HTERT RPE-1 (cell line): Measurements from ENCODE around the gene IRF1.

Source experiments
- in situ Hi-C: fragments of 300-500 bp; cut with MboI; formaldehyde crosslinking; loops from 4 replicates; pipeline ENCODE4 v1.14.3; 2020; ENCODE audit warnings: low sequenced_read_pairs

IRF1 gene

DNA sequence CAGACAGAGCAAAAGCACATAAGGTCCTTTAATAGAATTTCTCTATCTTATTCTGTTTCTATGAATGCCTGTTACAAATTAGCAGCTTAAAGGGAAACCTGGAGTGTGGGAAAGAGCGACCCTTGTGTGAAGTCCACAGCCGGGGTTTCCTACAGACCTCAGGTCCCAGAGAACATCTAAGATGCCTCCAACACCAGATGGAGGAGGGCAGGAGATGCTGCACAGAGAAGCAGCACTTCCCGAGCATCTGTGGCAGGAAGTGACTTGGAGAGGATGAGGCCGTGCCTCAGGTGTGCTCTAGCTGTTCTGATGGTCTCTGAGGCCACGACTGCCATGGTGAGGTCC is 26.8 kb downstream of the IRF1 start:
- in situ Hi-C loops, result no loop called here

DNA sequence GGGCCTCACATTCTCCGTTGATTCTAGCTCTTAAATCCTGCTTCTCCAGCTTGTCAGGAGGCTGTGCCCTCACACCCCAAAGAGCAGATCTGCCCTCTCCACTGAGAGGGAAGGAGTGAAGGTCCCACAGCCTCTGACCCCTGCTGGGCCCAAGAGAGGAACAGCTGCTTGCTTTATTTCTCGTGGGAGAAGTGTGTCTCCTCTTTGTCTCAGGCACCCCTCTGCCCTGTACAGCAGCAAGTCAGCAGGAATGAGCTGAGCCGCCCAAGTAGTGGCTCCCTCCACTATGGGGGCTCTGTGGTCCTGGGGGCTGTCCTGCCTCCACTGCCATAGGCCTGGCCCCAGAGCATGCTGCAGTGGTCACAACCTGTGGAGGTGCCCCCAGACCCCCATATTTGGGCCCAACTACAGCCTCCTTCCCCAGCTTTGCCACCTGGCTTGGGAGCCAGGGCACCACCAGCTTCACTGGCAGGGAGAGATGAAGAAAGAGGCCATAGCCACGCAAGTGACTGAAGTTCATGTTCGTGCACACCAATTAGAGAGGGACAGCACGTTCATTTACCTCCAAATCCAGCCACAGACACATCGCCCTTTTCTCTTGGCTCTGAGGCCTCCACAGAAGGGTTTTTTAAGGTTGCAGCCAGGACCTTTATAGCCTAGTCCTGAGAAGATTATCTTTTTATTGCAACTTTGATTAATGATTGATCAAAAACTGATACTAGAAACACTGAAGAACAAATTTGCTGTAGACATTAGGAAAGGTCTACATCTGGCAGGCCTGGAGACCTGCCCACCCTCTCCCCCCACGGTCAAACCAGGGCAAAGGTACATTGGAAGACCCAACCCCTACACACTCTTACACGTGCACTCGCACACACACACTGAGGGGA is 27.5 kb downstream of the IRF1 start:
- in situ Hi-C loops, result no loop called here

DNA sequence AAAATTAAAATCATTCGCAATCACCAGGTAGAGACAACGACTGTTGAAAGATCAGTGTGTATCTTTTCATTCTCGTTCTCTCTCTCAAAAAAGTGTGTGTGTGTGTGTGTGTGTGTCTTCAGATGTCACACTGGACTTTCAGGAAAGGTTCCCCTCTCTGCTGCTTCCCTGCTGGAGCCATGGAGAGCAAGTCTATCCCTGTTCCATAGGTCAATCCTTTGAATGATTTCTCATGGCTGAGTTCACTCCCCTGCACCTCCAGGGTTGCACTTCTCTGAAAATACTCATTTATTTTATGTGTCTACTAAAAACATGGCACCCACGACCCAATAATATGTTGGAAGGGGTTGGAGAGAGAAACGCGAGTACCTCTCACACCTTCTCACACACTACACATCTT is 28.2 kb downstream of the IRF1 start:
- in situ Hi-C loops, result no loop called here

DNA sequence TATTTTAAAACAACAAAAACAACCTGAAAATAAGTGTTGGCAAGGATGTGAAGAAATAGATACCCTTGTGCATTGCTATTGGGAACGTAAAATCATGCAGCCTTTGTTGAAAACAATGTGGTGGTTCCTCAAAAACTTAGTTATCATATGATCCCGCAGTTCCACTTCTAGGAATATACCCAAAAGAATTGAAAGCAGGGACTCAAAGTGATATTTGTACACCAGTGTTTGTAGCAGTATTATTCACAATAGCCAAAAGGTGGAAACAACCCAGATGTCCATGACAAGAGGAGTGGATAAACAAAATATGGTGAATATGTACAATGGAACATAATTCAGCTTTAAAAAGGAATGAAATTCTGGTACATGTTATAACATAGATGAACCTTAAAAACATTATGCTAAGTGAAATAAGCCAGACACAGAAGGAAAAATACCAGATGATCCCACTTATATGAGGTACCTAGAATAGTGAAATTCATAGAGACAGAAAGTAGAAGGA is 29.0 kb downstream of the IRF1 start:
- in situ Hi-C loops, result no loop called here

DNA sequence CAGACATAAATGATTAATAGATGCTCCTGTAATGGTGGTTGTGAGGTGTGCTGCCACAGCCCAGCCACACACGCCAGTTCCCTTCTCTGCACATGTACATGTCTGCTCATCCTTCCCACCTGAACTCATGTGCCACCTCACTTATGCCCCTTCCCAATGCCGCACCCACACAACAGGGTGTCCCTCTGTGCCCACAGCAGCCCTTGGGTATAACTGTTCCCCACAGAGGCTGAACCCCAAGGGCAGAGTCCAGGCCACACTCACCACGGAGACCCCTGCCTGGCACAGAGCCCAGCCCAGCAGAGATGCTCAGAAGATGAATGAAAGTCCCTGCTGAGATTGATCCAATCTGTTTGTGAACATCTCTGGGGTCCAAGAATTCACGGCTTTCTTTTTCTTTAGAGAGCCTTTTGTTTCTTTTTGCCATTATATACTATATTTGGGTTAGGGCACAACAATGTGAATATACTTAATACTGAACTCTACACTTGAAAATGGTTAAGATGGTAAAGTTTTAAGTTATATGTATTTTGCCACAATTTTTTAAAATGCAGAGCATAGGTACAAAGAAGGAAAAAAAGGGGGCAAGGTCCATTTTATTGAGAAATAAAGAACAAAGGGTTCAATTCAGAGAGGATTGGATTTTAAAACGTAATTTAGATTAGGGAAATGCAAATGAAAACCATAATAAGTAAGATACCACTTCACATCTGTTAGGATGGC is 29.6 kb downstream of the IRF1 start:
- in situ Hi-C loops, result no loop called here

DNA sequence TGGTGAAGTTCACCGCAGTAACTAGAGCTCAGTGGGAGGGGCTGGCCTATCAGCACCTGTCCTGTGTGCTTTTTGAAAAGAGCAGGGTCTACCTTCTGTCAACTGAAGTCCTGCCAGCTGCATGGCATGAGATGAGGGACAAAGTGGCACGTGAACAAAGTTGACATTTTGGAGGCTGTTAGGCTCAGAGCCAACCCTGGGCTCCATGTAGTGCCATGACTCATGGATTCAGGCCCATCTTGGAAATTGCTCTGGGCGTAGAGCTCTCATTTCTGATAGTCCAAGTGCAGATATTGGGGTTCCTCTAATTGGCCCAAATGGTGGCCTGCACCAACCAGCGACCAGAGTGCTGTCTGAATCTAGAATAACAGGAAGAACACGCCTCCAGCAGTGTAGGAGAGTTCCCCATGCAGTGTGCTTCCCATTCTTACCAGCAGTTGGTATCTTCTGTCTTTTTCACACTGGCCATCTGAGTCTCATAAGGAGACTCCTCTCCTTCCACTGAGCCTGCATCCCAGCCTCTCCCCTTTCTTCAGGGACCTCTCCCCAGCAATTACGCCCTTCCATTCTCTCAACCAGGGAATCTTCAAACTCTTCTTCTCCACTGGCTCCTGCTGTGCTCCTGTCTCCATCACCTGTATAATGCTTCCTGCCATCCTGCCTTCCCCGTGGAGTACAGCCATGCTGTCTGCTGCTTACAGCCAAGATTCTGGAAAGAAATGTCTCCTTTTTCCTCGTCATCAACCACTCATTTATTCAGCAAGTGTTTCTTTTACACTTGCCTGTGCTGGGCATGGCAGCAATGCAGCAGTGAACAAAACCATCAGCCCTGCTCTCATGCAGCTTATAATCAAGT is 30.4 kb downstream of the IRF1 start:
- in situ Hi-C loops, result no loop called here

DNA sequence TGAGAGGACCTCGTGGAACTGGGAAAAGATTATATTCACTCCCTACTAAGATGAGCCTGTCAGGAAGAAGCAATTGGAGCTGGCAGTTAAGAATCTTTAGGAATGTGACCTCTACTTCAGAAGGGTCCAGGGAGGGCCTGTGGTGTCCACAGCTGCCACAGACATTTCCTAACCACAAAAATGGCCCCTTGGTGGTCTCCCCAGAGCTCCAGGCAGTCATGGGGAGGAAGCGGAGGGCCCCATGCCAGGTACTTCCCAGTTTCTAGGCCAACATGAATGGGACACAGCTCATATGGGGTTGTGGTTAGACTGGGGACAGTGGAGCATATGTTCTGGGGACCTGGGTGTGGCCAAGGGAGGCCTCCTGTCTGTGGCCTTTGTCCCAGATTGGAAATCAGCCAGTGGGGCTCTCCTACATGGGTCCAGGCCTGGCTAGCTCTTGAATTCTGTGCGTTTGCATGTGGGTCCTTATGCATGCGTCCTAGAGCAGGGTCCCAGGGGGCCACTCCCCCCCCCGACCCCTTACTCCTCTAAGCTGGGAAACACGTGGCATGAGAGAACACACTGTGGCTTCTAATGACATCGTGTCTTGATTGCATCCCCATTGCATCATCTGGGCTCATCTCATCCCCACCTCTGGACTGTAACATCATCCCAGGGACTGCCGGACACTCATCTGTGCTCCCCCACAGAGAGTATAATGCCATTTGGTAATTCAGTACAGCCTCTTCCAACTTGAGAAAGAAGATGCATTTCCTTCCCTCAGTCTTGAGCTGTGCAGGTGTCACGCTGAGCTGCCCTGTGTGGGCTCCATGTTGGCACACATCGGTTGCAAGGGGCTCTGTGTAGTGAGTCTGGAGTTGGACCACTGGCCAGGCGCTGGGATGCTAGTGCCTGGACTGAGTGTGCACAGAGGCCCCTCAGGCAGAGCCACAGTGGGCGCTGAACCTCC is 31.3 kb downstream of the IRF1 start:
- in situ Hi-C loops, result no loop called here

DNA sequence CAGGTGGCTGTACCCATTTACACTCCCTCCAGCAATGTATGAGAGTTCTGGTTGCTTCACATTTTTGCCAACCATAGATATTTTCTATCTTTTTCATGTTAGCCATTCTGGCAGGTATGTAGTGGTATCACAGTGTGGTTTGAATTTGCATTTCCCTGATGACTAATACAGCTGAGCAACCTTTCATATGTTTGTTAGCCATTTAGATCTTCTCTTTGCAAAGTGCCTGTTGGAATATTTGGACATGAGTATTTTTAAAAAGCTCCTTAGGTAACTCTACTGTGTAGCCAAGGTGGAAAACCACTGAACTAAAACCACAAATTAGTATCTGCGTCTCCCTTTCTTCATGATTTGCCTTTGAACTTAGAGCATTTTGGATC is 31.9 kb downstream of the IRF1 start:
- in situ Hi-C loops, result no loop called here

DNA sequence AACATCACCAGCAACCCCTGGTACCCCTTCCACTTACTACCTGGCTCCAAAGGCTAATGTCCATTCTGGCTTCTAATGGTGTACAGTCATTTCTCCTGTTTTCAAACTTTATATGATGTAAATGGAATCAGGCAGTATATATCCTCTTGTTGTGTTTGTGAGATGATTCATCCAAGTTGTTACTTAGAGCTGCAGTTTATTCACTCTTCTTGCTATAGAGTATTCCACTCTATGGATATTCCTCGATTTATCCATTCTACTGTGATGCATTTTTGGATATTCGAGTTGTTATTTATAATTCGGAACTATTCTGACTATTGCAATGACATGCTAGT is 32.4 kb downstream of the IRF1 start:
- in situ Hi-C loops, result no loop called here

DNA sequence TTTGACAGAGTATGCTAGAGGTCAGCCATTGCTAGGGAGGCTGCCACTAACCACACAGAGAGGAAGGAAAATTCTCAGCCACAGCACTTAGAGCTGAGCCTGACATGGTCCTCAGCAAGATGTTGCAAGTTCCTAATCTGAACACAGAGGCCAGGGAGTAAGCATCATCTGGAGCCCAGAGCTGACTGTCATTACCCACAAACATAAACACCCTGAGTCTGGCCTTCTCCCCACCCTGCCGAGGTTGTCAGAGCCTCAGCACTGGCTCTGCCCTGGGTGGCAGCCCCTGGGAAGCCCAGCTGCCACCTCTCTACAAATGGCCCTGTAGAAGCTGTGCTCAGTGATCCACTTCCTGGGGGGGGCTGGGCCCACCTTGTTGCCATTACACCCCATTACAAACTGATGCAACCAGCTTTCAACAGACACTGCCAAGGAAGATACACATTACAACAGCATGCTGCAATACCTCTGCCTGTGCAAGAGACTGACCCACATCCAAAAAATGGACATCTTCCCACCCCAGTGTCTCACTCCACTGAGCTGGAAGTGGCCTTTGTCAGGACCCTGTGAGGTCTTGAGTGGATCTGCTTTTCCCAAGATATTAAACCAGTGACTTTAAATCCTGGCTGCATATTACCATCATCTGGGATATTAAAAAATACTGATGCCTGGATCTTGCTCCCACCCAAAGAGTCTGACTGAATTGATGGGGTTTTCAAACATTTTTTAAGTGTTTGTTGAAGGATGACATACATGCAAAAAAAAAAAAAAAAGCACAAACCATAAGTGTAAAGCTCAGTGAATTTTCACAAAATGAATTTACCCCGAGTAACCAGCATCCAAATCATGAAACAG is 33.0 kb downstream of the IRF1 start:
- in situ Hi-C loops, result no loop called here

DNA sequence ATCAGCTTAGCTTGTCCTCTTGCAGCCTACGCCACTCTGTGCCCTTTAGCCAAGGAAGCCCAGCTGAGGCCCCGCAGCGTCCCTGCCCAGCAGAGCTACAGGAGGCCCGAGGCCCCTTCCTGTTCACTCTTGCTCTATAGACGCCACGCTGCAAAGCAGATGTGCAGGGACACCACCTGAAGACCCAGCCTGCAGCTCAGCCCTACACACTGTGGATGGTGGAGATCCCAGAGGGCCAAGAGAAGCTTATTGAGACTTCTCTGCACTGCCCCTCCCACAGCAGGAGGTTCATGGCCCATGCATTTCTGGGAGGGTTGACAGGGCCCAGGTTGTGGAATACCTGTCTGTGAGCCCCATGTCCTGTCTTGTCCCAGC is 33.6 kb downstream of the IRF1 start:
- in situ Hi-C loops, result no loop called here

DNA sequence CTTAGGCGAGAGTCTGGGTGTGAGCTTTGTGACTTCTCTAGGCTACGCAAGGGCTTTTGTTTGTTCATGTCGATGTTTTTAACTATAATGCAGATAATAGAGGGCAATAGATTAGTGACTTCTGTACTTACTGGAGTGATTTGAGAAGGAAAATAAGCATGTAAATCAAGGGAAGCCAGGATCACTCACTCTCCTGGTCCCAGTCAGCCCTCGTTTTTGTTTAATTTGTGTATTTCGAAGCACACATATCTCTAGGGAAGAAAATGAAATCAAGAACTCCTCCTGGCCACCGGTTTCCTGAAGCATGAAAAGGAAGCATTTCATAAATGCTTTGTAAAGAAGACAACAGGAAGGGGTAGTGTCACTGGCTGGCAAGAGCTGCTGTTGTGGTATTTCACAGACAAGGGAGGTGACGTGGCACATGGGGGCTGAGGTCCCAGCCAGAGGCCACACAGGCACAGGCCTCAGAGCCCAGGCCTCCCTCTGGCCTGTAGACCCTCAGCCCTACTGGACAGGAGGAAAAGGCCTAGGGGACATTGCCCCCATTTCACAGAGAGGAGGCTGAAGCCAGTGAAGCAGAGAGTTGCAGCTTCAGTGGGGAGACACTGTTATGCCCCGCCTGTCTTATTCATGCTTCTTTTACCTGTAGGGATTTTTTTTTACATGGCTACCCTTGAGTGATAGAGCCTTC is 34.1 kb downstream of the IRF1 start:
- in situ Hi-C loops, result no loop called here

DNA sequence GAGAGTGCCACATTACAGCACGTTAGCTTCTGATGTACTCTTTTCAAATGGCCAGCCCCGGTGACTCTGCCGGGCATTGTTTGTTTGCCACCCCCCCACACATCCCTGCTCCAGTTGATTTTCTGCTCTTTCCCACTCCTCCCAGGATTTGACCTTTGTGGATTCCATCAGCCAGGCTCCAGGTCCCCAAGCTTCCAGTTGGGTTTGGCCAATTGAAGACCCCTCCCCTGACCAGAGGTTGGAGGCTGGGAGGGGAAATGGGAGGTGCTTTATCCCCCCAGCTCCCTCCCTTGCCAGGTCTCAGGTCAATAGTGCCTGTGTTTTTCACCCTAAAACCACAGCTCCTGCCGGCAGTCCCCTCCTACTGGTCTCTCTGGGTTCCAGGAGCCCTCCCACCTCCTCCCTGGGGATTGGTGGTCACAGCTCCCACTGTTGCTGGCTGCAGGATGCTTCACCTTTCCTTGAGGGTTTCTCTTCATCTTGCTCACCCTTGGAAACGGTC is 34.9 kb downstream of the IRF1 start:
- in situ Hi-C loops, result no loop called here

DNA sequence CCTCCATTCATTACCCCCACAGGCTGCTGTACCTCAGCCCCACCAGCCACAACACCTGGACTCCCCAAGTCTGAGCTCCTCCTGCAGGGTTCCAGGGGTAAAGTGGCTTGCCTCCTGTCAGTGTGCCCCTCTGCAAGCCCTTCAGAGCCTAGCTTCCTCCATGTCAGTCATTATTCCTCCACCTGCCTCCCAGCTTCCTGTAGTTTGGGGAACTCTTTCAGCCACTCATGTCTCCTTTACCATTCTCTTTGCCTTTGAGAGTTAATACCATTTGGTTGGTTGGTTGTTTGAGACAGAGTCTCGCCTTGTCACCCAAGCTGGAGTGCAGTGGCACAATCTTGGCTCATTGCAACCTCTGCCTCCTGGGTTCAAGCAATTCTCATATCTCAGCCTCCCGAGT is 36.2 kb downstream of the IRF1 start:
- in situ Hi-C loops, result no loop called here

DNA sequence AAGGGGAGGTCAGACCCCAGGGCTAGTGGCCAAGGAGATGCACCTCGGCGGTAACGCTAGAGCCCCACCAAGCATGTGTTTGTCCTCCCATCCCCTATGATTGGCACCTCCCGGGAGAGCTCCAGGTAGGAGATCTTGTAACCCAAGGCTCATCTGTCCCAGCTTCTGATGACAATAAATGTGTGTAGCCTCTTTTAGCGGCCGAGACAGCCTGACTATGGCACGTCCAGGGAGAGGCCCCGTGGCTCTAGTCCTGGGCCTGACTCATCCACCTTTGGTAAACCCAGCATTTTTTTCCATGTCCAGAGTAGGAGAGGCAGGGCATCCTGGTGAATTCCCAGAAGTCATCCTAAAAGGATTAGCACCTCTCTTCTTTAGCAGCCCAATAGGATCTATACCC is 39.2 kb downstream of the IRF1 start:
- in situ Hi-C loops, result no loop called here

DNA sequence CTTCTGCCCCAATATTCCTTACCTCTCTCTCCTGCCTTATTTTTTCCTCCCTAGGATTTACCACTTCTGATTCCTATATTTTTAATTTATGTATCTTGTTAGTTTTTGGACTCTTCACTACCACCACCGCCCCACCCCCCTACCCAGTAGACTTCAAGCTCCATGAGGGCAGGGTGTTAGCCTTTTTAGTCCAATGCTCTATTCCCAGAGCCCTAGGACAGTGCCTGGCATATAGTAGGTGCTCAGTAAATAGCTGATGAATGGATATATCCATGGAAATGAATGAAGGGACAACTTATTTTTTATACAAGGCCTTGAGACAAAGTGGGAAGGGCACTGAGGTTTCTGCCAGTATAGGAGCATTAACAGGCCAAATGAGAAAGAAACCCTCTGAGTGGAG is 41.5 kb downstream of the IRF1 start:
- in situ Hi-C loops, result no loop called here

DNA sequence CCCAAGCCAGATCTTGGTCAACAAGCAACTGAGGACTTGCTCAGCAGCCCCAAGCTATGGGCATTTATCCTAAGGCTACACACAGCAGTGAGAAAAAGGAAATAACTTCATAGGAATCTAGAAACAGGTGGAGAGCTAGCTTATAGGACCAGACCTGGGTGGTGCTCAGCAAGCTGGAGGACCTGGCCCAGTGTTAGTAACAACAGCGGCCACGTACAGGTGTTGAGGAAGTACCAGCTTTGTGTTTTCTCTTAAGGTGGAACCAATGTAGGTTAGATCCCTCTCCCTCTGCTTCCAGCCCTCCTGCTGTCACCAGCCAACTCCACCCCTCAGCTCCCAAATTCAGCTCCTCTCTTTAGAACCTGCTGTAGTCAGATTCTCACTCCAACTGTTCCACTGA is 43.4 kb downstream of the IRF1 start:
- in situ Hi-C loops, result no loop called here

DNA sequence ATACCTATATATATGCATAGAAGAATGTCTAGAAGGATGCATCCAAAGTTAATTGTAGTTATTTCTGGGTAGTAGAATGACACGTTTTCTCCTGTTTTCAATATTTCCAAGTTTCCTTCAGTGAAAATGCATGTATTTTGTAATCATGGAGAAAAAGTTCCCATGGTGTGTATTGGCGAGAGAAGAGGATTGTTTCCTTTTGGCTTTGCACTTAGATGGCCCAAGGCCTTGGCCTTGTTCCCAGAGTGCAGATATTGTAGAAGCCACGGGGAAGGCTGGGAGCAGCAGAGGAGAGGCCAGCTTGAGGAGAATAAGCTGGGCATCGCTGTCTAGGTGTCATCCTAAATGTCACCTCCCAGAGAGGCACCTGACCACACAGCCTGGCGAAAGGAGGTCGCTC is 44.0 kb downstream of the IRF1 start:
- in situ Hi-C loops, result no loop called here

DNA sequence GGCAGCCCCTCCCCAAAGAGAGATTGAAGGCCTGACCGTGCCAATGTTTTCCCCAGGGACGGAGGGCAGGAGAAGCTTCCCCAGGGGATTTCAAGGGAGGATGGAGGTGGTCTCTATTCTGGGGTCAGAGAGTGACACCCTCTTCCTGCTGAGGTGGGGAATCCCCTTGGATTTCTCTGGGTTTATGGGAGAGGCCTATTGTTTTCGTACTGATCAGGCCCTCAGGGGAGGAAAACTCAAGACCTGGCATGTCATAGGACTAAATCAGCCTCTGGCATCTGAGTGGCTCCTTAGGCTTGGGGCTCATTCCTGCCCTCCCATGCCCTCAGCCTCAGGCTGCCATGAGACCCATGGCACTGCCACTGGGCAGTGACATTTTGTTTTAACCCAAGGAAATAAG is 44.6 kb downstream of the IRF1 start:
- in situ Hi-C loops, result no loop called here
